Neural progenitor cell (in vitro differentiated cells): ENCODE data around the gene CLDN22. TPM values are rescaled to one million over a fixed set of nuclear protein-coding genes. Genes with fewer than 3 reads are reported as not detected.

Source experiments
- DNase-seq: peaks from one replicate; pipeline ENCODE4 v3.0.0-alpha.2; 2016; ENCODE audit warnings: low spot score
- H2AFZ ChIP-seq: fragments of 200-600 bp; sonication (generic); replicated peaks from 2 replicates; pipeline ENCODE4 v1.6.1; 2016; ENCODE audit warnings: antibody characterized with exemption
- H3F3A ChIP-seq: fragments of 200-600 bp; sonication (generic); 2 replicates; pipeline ENCODE4 v1.6.1; 2016; ENCODE audit warnings: antibody characterized with exemption, low read depth
- H3K27ac ChIP-seq: fragments of 200-600 bp; sonication (generic); 2 replicates; pipeline ENCODE4 v1.5.1; 2016; ENCODE audit warnings: mild to moderate bottlenecking
- H3K27me3 ChIP-seq: fragments of 200-600 bp; sonication (generic); 2 replicates; pipeline ENCODE4 v1.6.1; 2016; ENCODE audit warnings: mild to moderate bottlenecking, moderate library complexity
- H3K36me3 ChIP-seq: fragments of 200-600 bp; sonication (generic); 2 replicates; pipeline ENCODE4 v1.5.1; 2016
- H3K4me1 ChIP-seq: fragments of 200-600 bp; sonication (generic); 2 replicates; pipeline ENCODE4 v1.6.1; 2016; ENCODE audit warnings: mixed run types
- H3K4me2 ChIP-seq: fragments of 200-600 bp; sonication (generic); 2 replicates; pipeline ENCODE4 v1.6.1; 2016
- H3K4me3 ChIP-seq: fragments of 200-600 bp; sonication (generic); 2 replicates; pipeline ENCODE4 v1.5.1; 2016
- H3K79me2 ChIP-seq: fragments of 200-600 bp; sonication (generic); 2 replicates; pipeline ENCODE4 v1.6.1; 2016; ENCODE audit warnings: low read depth
- H3K9ac ChIP-seq: fragments of 200-600 bp; sonication (generic); 2 replicates; pipeline ENCODE4 v1.6.1; 2016
- H3K9me3 ChIP-seq: fragments of 200-600 bp; sonication (generic); 2 replicates; pipeline ENCODE4 v1.5.1; 2016; ENCODE audit warnings: low read depth
- H4K20me1 ChIP-seq: fragments of 200-600 bp; sonication (generic); 2 replicates; pipeline ENCODE4 v1.6.1; 2016; ENCODE audit warnings: low read depth
- H3K27ac Mint-ChIP-seq: 3 replicates; pipeline ENCODE4 v1.8.0; 2021; ENCODE audit warnings: mixed read lengths
- H3K27me3 Mint-ChIP-seq: 2 replicates; pipeline ENCODE4 v1.8.0; 2022; ENCODE audit warnings: low read depth, mild to moderate bottlenecking, inconsistent platforms, moderate library complexity, mixed read lengths; ENCODE audit not compliant: insufficient read depth
- H3K36me3 Mint-ChIP-seq: 3 replicates; pipeline ENCODE4 v1.8.0; 2021; ENCODE audit warnings: mixed read lengths
- H3K4me1 Mint-ChIP-seq: 3 replicates; pipeline ENCODE4 v1.8.0; 2021; ENCODE audit warnings: mixed read lengths
- H3K4me3 Mint-ChIP-seq: 3 replicates; pipeline ENCODE4 v1.8.0; 2021; ENCODE audit warnings: mild to moderate bottlenecking, moderate library complexity, mixed read lengths
- H3K9me3 Mint-ChIP-seq: 3 replicates; pipeline ENCODE4 v1.8.0; 2020; ENCODE audit warnings: mixed read lengths
- EZH2 ChIP-seq: fragments of 200-600 bp; sonication (generic); IDR thresholded peaks from 2 replicates; pipeline ENCODE4 v1.6.1; 2017; ENCODE audit warnings: antibody characterized with exemption, mild to moderate bottlenecking, moderate library complexity
- EZH2phosphoT487 ChIP-seq: fragments of 200-600 bp; sonication (generic); IDR thresholded peaks from 2 replicates; pipeline ENCODE4 v1.6.1; 2017; ENCODE audit warnings: antibody characterized with exemption
- total RNA-seq: library from RNA; depleted of rRNA; stranded (reverse); fragments of >200 nt; gene quantifications from 2 replicates; pipeline ENCODE4 v1.2.3, GENCODE V29; 2015; ENCODE audit warnings: low replicate concordance
- TF ChIP-seq, protein P1 (sequence below): fragments of 200-600 bp; sonication (generic); IDR thresholded peaks from 2 replicates; pipeline ENCODE4 v1.5.1; 2017; ENCODE audit warnings: antibody characterized with exemption, mild to moderate bottlenecking

Gene CLDN22
- total RNA-seq, 1 donor from 2014 or later: not detected

DNA sequence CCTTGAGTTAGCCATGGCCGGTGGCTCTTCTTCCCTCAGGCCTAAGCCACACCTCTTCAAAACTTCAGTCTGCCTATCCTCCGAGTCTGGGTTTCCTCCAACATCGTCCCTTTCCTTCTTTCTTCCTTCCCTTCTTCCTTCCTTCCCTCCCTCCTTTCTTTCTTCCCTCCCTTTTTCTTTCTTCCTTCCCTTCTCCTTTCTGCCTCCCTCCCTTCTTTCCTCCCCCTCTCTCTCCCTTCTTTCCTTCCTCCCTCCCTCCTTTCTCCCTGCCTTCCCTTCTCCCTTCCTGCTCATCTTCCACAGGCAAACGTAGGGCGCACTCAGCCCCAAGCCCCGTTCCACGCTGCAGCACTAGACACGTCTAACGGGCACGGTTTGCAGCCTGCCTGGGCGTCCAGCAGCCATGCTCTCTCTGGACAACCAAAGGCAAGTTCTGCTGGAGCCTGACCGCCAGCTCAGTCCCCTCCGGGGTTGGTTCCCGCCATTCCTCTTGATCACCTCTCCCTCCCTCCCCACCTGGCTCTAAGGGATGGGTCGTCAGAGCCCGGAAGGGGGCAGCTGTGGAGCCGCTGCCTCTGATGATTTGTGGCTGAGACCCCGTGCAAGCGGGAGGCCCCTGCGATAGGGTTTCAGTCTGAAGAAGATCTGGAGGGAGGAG lies 36.2 kb upstream of the CLDN22 start:
- Histone ChIP-seq H3K4me1 (no peaks in the 10 kb centered on the region), H2AFZ (peak overlapping the region; percentile 17), H3K4me3 (no peak overlapping the region), H3K9me3 (no peaks in the 10 kb centered on the region), H3K79me2 (no peaks in the 10 kb centered on the region), H3K9ac (no peak overlapping the region), H4K20me1 (no peaks in the 10 kb centered on the region), H3K27ac (no peak overlapping the region), H3K36me3 (no peaks in the 10 kb centered on the region), H3K4me2 (no peak overlapping the region), H3F3A (no peaks in the 10 kb centered on the region), H3K27me3 (no peaks in the 10 kb centered on the region)
- peaks cover 8% of the 10 kb centered on the region for H3K9me3 Mint-ChIP-seq
- H3K27ac Mint-ChIP-seq: peak overlapping the region; percentile 57
- H3K4me1 Mint-ChIP-seq: peaks cover 20% of the 10 kb centered on the region
- peaks cover 17% of the 10 kb centered on the region for H3K27me3 Mint-ChIP-seq
- no peak for DNase-seq
- no peaks in the 10 kb centered on the region for H3K36me3 Mint-ChIP-seq
- H3K4me3 Mint-ChIP-seq: no peak overlapping the region
- TF ChIP-seq, protein P1, sequence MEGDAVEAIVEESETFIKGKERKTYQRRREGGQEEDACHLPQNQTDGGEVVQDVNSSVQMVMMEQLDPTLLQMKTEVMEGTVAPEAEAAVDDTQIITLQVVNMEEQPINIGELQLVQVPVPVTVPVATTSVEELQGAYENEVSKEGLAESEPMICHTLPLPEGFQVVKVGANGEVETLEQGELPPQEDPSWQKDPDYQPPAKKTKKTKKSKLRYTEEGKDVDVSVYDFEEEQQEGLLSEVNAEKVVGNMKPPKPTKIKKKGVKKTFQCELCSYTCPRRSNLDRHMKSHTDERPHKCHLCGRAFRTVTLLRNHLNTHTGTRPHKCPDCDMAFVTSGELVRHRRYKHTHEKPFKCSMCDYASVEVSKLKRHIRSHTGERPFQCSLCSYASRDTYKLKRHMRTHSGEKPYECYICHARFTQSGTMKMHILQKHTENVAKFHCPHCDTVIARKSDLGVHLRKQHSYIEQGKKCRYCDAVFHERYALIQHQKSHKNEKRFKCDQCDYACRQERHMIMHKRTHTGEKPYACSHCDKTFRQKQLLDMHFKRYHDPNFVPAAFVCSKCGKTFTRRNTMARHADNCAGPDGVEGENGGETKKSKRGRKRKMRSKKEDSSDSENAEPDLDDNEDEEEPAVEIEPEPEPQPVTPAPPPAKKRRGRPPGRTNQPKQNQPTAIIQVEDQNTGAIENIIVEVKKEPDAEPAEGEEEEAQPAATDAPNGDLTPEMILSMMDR: no peak
- TF ChIP-seq EZH2phosphoT487 (no peak), EZH2 (no peak)

DNA sequence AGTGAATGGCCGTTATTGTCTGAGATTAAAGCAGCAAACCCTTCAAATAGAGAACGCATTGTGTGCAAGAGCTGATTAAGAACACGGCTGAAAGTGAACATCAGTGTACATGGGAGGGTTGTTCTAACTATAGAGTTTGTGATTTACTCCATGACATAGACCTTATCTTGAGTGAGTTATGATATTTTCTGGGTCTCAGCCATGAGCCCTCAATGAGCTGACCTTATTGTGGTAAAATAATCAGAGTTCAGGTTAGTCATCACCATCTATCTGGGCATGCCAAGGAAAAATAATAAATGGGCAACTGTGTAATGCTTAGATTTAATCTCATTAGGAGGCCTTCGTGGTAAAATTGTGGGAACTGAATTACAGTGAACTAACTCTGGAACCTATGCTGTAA lies 35.3 kb upstream of the CLDN22 start:
- no peak overlapping the region for H3K9ac ChIP-seq
- no peaks in the 10 kb centered on the region for H3K4me1 ChIP-seq
- H3K4me2 ChIP-seq: no peak overlapping the region
- peaks cover 26% of the 10 kb centered on the region for H3K4me1 Mint-ChIP-seq
- no peaks in the 10 kb centered on the region for H3F3A ChIP-seq
- H3K36me3 ChIP-seq: no peaks in the 10 kb centered on the region
- no peak overlapping the region for H3K4me3 Mint-ChIP-seq
- no peak overlapping the region for H2AFZ ChIP-seq
- no peaks in the 10 kb centered on the region for H3K36me3 Mint-ChIP-seq
- H3K79me2 ChIP-seq: no peaks in the 10 kb centered on the region
- H3K27ac ChIP-seq: no peak overlapping the region
- TF ChIP-seq, protein P1: no peak
- no peak for TF ChIP-seq EZH2phosphoT487
- no peaks in the 10 kb centered on the region for H4K20me1 ChIP-seq
- H3K27me3 Mint-ChIP-seq: peaks cover 15% of the 10 kb centered on the region
- H3K9me3 ChIP-seq: no peaks in the 10 kb centered on the region
- no peaks in the 10 kb centered on the region for H3K27me3 ChIP-seq
- peaks cover 6% of the 10 kb centered on the region for H3K9me3 Mint-ChIP-seq
- H3K4me3 ChIP-seq: no peak overlapping the region
- DNase-seq: no peak
- no peak overlapping the region for H3K27ac Mint-ChIP-seq

DNA sequence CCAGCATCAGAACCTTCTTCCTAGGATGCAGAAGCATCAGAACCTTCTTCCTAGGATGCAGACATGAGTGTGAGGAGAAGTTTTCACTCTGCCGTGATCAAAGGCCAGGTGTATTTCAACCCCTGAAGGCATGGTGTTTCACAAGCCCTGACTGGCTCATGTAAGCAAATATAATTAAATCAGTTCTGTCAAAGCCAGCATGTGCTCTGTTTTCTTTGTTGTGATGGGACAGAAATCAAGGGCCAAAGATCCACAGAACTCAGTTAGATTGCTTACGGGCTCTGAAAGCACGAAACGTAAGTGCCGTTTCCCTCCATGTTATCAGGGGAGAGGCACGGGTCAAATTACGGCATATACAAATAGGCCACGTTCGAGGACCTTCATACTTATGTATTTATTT lies 34.1 kb upstream of the CLDN22 start:
- Histone ChIP-seq H4K20me1 (no peaks in the 10 kb centered on the region), H3K36me3 (no peaks in the 10 kb centered on the region), H3F3A (no peaks in the 10 kb centered on the region), H2AFZ (no peak overlapping the region), H3K4me2 (no peak overlapping the region), H3K27ac (no peak overlapping the region), H3K9me3 (no peaks in the 10 kb centered on the region), H3K4me3 (no peak overlapping the region), H3K27me3 (no peaks in the 10 kb centered on the region), H3K4me1 (no peaks in the 10 kb centered on the region), H3K79me2 (no peaks in the 10 kb centered on the region), H3K9ac (no peak overlapping the region)
- peaks cover 26% of the 10 kb centered on the region for H3K4me1 Mint-ChIP-seq
- H3K9me3 Mint-ChIP-seq: peaks cover 4% of the 10 kb centered on the region
- no peak overlapping the region for H3K4me3 Mint-ChIP-seq
- H3K36me3 Mint-ChIP-seq: no peaks in the 10 kb centered on the region
- TF ChIP-seq EZH2phosphoT487 (no peak), EZH2 (no peak)
- TF ChIP-seq, protein P1: no peak
- no peak for DNase-seq
- no peak overlapping the region for H3K27ac Mint-ChIP-seq
- peaks cover 12% of the 10 kb centered on the region for H3K27me3 Mint-ChIP-seq
